IMR-90 (cell line): ENCODE measurements around the gene OR5D18. TPM values are rescaled to one million over a fixed set of nuclear protein-coding genes. Genes with fewer than 3 reads are reported as not detected.
"Not testable (repeated sequence)": the region's sequence is repeated elsewhere in the genome, so short reads cannot be mapped to it uniquely, and the experiment has no call there.

Experiments
- ATAC-seq: fragments of 200-7000 bp; cut with Tn5 transposase; 2 replicates; pipeline ENCODE4 v1.9.1; 2020; ENCODE audit warnings: low read depth, mild to moderate bottlenecking, moderate library complexity
- BruUV-seq: library from RNA; stranded (reverse); fragments of 400-500 nt; replicated peaks from 2 replicates; lab custom pipeline; 2021; lab: Mats Ljungman, UMichigan
- CTCF ChIA-PET: fragments of 300-600 bp; formaldehyde crosslinking; extraction: SDS; loops from one replicate; lab custom pipeline; 2021; ENCODE audit warnings: antibody characterized with exemption; lab: Yijun Ruan, JAX
- POLR2A ChIA-PET: fragments of 300-600 bp; sonication (Branson Sonifier 250); formaldehyde crosslinking; loops from one replicate; lab custom pipeline; 2022; ENCODE audit warnings: antibody characterized with exemption; ENCODE audit not compliant: unreplicated experiment; lab: Charles Lee
- DNase-seq: peaks from one replicate; pipeline ENCODE4 v3.0.0; 2013
- H2AFZ ChIP-seq: replicated peaks from 2 replicates; pipeline ENCODE3; 2013; ENCODE audit warnings: low read length, mild to moderate bottlenecking; ENCODE audit not compliant: poor library complexity
- H2AK5ac ChIP-seq: 2 replicates; pipeline ENCODE4 v1.6.1; 2013; ENCODE audit warnings: low read depth, low read length, inconsistent platforms
- H2AK9ac ChIP-seq: replicated peaks from 2 replicates; pipeline ENCODE3; 2013; ENCODE audit warnings: mild to moderate bottlenecking, low read depth, low read length, moderate library complexity; ENCODE audit not compliant: poor library complexity
- H2BK120ac ChIP-seq: 2 replicates; pipeline ENCODE4 v1.6.1; 2013; ENCODE audit warnings: low read depth, low read length, inconsistent platforms
- H2BK15ac ChIP-seq: 3 replicates; pipeline ENCODE4 v1.6.1; 2013; ENCODE audit warnings: low read depth, low read length, inconsistent platforms
- H2BK20ac ChIP-seq: 2 replicates; pipeline ENCODE4 v1.6.1; 2013; ENCODE audit warnings: low read depth, mild to moderate bottlenecking, inconsistent platforms, low read length, moderate library complexity
- H2BK5ac ChIP-seq: 2 replicates; pipeline ENCODE4 v1.6.1; 2013; ENCODE audit warnings: mild to moderate bottlenecking, low read depth, low read length, inconsistent platforms; ENCODE audit not compliant: poor library complexity, severe bottlenecking
- H3K14ac ChIP-seq: replicated peaks from 2 replicates; pipeline ENCODE4 v1.6.1; 2013; ENCODE audit warnings: low read depth, low read length, inconsistent platforms
- H3K18ac ChIP-seq: 2 replicates; pipeline ENCODE4 v1.6.1; 2013; ENCODE audit warnings: low read depth, low read length, control low read depth
- H3K23ac ChIP-seq: 2 replicates; pipeline ENCODE4 v1.6.1; 2013; ENCODE audit warnings: low read depth, low read length, inconsistent platforms
- H3K27ac ChIP-seq: 2 replicates; pipeline ENCODE4 v1.5.1; 2013; ENCODE audit warnings: mild to moderate bottlenecking, control low read depth, low read length; ENCODE audit not compliant: insufficient read depth
- H3K27me3 ChIP-seq: 2 replicates; pipeline ENCODE4 v1.6.1; 2013; ENCODE audit warnings: low read length; ENCODE audit not compliant: control insufficient read depth, insufficient read depth
- H3K36me3 ChIP-seq: 2 replicates; pipeline ENCODE4 v1.6.1; 2013; ENCODE audit warnings: low read length, mixed read lengths; ENCODE audit not compliant: control insufficient read depth, insufficient read depth
- H3K4ac ChIP-seq: 2 replicates; pipeline ENCODE4 v1.6.1; 2013; ENCODE audit warnings: low read depth, low read length, inconsistent platforms
- H3K4me1 ChIP-seq: 2 replicates; pipeline ENCODE4 v1.6.1; 2013; ENCODE audit warnings: low read length, mixed read lengths; ENCODE audit not compliant: control insufficient read depth, insufficient read depth
- H3K4me2 ChIP-seq: 2 replicates; pipeline ENCODE4 v1.6.1; 2013; ENCODE audit warnings: low read depth, mild to moderate bottlenecking, control low read depth, low read length, moderate library complexity
- H3K4me3 ChIP-seq: 2 replicates; pipeline ENCODE4 v1.5.1; 2013; ENCODE audit warnings: low read depth, mild to moderate bottlenecking, control low read depth, low read length, moderate library complexity; ENCODE audit not compliant: insufficient read depth
- H3K56ac ChIP-seq: 2 replicates; pipeline ENCODE4 v1.6.1; 2013; ENCODE audit warnings: low read length, inconsistent platforms; ENCODE audit not compliant: insufficient read depth; ENCODE audit errors: extremely low read depth
- H3K79me1 ChIP-seq, 2 experiments: 2 replicates each; pipeline ENCODE4 v1.6.1; 2013; ENCODE audit warnings: low read length in 2 of 2, inconsistent platforms in 1 of 2, low read depth in 1 of 2
- H3K9ac ChIP-seq: 2 replicates; pipeline ENCODE4 v1.6.1; 2013; ENCODE audit warnings: low read depth, low read length, control low read depth
- H3K9me1 ChIP-seq: 2 replicates; pipeline ENCODE4 v1.6.1; 2013; ENCODE audit warnings: low read length, inconsistent platforms; ENCODE audit not compliant: insufficient read depth
- H3K9me3 ChIP-seq: 2 replicates; pipeline ENCODE4 v1.6.1; 2013; ENCODE audit warnings: low read length; ENCODE audit not compliant: control insufficient read depth, insufficient read depth
- H4K20me1 ChIP-seq: 2 replicates; pipeline ENCODE4 v1.6.1; 2013; ENCODE audit warnings: low read length, inconsistent platforms; ENCODE audit not compliant: insufficient read depth
- H4K5ac ChIP-seq: 2 replicates; pipeline ENCODE4 v1.6.1; 2013; ENCODE audit warnings: mild to moderate bottlenecking, low read depth, low read length, control low read depth
- H4K8ac ChIP-seq, 2 experiments: 2 replicates each; pipeline ENCODE4 v1.6.1; 2013; ENCODE audit warnings: low read depth in 2 of 2, low read length in 2 of 2, control low read depth in 1 of 2, inconsistent platforms in 1 of 2
- H4K91ac ChIP-seq: 2 replicates; pipeline ENCODE4 v1.6.1; 2013; ENCODE audit warnings: low read depth, low read length, inconsistent platforms; ENCODE audit not compliant: insufficient read depth
- WGBS, 2 experiments: methylation state at CpG; one replicate each; pipeline versions ENCODE4 v1.1.5 to v1.1.7; 2013; ENCODE audit warnings: missing lambda C conversion rate in 2 of 2; ENCODE audit not compliant: insufficient read length in 1 of 2; ENCODE audit errors: extremely low coverage in 2 of 2; 5-methylcytosine and 5-hydroxymethylcytosine counted together
- dilution Hi-C: fragments of 300-500 bp; cut with HindIII; formaldehyde crosslinking; loops from one replicate; pipeline ENCODE4 v1.14.3; 2018; ENCODE audit warnings: low sequenced_read_pairs; ENCODE audit not compliant: unreplicated experiment
- in situ Hi-C: fragments of 300-500 bp; cut with MboI; formaldehyde crosslinking; loops from 3 replicates; pipeline ENCODE4 v1.14.3; 2019; ENCODE audit warnings: low sequenced_read_pairs, inconsistent platforms, mixed read lengths
- intact Hi-C: fragments of 100-400 bp; cut with micrococcal nuclease; formaldehyde crosslinking; loops from 2 replicates; pipeline ENCODE4 v1.10.0; 2022
- microRNA-seq, 2 experiments: library from miRNA; stranded (forward) in 1 of 2; unstranded in 1 of 2; fragments of 10-50 nt in 1 of 2; fragments of <30 nt in 1 of 2; gene quantifications in 1 of 2; microRNA quantifications in 1 of 2; one replicate each; pipeline versions ENCODE3 to v1.1.0; 2013 to 2020; ENCODE audit not compliant: insufficient read depth in 1 of 2, insufficient read length in 1 of 2, unreplicated experiment in 1 of 2
- polyA plus RNA-seq, 3 experiments: library from polyadenylated mRNA; depleted of rRNA; stranded (reverse); fragments of >200 nt; gene quantifications; 2 replicates each; pipeline ENCODE4 v1.2.3, GENCODE V29; 2012; ENCODE audit warnings: low replicate concordance in 1 of 3
- small RNA-seq, 5 experiments: library from RNA; depleted of rRNA; stranded (forward); fragments of <200 nt; gene quantifications; one replicate each; pipeline ENCODE3, GENCODE V24; 2012
- total RNA-seq: library from RNA; depleted of rRNA; stranded (reverse); fragments of >200 nt; gene quantifications from 2 replicates; pipeline ENCODE4 v1.2.3, GENCODE V29; 2012; rRNA removed

Gene OR5D18
- total and polyA plus RNA-seq, 2 of the 4 experiments (the other 2 are of a cell fraction) = not detected

- BruUV-seq, in situ Hi-C loops, H2AFZ ChIP-seq, H2BK120ac ChIP-seq, H3K27ac ChIP-seq, H3K4me1 ChIP-seq, H4K8ac ChIP-seq, H4K20me1 ChIP-seq, H3K4me2 ChIP-seq, DNase-seq, H2AK9ac ChIP-seq, H3K27me3 ChIP-seq, POLR2A ChIA-PET, H3K9me3 ChIP-seq, H3K4me3 ChIP-seq, H2BK5ac ChIP-seq, H3K18ac ChIP-seq, H2BK15ac ChIP-seq, H3K79me1 ChIP-seq, H4K5ac ChIP-seq, H3K14ac ChIP-seq, H3K23ac ChIP-seq, CTCF ChIA-PET, H4K91ac ChIP-seq, H3K9ac ChIP-seq, H2BK20ac ChIP-seq, ATAC-seq, H3K56ac ChIP-seq, H2AK5ac ChIP-seq, intact Hi-C loops, H3K4ac ChIP-seq, H3K9me1 ChIP-seq, H3K36me3 ChIP-seq, dilution Hi-C loops: not testable (repeated sequence)
- no CpG with 5 or more reads among the region's 4 CpGs for WGBS, 2 experiments
Observed at GRCh38 chr11:55867354-55867753, 47.9 kb downstream of the OR5D18 start.

Small RNAs within 50 kb of the gene (microRNA-seq; reads per million reads assigned to microRNA genes)
- not detected for gene AC036111.3 (ENCODE audit: insufficient read depth, insufficient read length)

Small RNAs within 50 kb of the gene (small RNA-seq; reads per million reads assigned to genes)
- 0 reads per million in 5 experiments for gene AC036111.3

Other genes with a start within 250 kb of the OR5D18 start
- gene OR4C16, start 247.5 kb upstream of the OR5D18 start, total RNA-seq = not detected in 2 replicates
- not detected in 2 replicates for gene OR4C16, start 247.5 kb upstream of the OR5D18 start, polyA plus RNA-seq (2012; rRNA removed)
- gene OR4C11, start 212.0 kb upstream of the OR5D18 start, total RNA-seq = not detected in 2 replicates
- gene OR4C11, start 212.0 kb upstream of the OR5D18 start, polyA plus RNA-seq (2012; rRNA removed) = not detected in 2 replicates
- not detected in 2 replicates for gene OR4P4, start 184.5 kb upstream of the OR5D18 start, total RNA-seq
- gene OR4P4, start 184.5 kb upstream of the OR5D18 start, polyA plus RNA-seq (2012; rRNA removed) = not detected in 2 replicates
- gene OR4S2, start 171.3 kb upstream of the OR5D18 start, total RNA-seq = not detected in 2 replicates
- gene OR4S2, start 171.3 kb upstream of the OR5D18 start, polyA plus RNA-seq (2012; rRNA removed) = not detected in 2 replicates
- not detected in 2 replicates for gene OR4C6, start 157.4 kb upstream of the OR5D18 start, total RNA-seq
- gene OR4C6, start 157.4 kb upstream of the OR5D18 start, polyA plus RNA-seq (2012; rRNA removed) = not detected in 2 replicates
- gene OR5D13, start 46.2 kb upstream of the OR5D18 start, total RNA-seq = not detected in 2 replicates
- gene OR5D13, start 46.2 kb upstream of the OR5D18 start, polyA plus RNA-seq (2012; rRNA removed) = not detected in 2 replicates
- not detected in 2 replicates for gene OR5D14, start 24.1 kb upstream of the OR5D18 start, total RNA-seq
- not detected in 2 replicates for gene OR5D14, start 24.1 kb upstream of the OR5D18 start, polyA plus RNA-seq (2012; rRNA removed)
- not detected in 2 replicates for gene OR5L1, start 8.3 kb upstream of the OR5D18 start, total RNA-seq
- gene OR5L1, start 8.3 kb upstream of the OR5D18 start, polyA plus RNA-seq (2012; rRNA removed) = not detected in 2 replicates
- not detected in 2 replicates for gene OR5L2, start 7.6 kb downstream of the OR5D18 start, total RNA-seq
- gene OR5L2, start 7.6 kb downstream of the OR5D18 start, polyA plus RNA-seq (2012; rRNA removed) = not detected in 2 replicates
- gene OR5D16, start 19.1 kb downstream of the OR5D18 start, total RNA-seq = not detected in 2 replicates
- not detected in 2 replicates for gene OR5D16, start 19.1 kb downstream of the OR5D18 start, polyA plus RNA-seq (2012; rRNA removed)
- gene TRIM51, start 63.7 kb downstream of the OR5D18 start, total RNA-seq = not detected in 2 replicates
- not detected in 2 replicates for gene TRIM51, start 63.7 kb downstream of the OR5D18 start, polyA plus RNA-seq (2012; rRNA removed)
- gene OR5W2, start 95.0 kb downstream of the OR5D18 start, total RNA-seq = not detected in 2 replicates
- gene OR5W2, start 95.0 kb downstream of the OR5D18 start, polyA plus RNA-seq (2012; rRNA removed) = not detected in 2 replicates
- not detected in 2 replicates for gene OR5I1, start 116.8 kb downstream of the OR5D18 start, total RNA-seq
- gene OR5I1, start 116.8 kb downstream of the OR5D18 start, polyA plus RNA-seq (2012; rRNA removed) = not detected in 2 replicates
- gene OR10AG1, start 150.3 kb downstream of the OR5D18 start, total RNA-seq = not detected in 2 replicates
- gene OR10AG1, start 150.3 kb downstream of the OR5D18 start, polyA plus RNA-seq (2012; rRNA removed) = not detected in 2 replicates
- gene OR5F1, start 175.0 kb downstream of the OR5D18 start, total RNA-seq = not detected in 2 replicates
- not detected in 2 replicates for gene OR5F1, start 175.0 kb downstream of the OR5D18 start, polyA plus RNA-seq (2012; rRNA removed)
- not detected in 2 replicates for gene OR5AS1, start 208.0 kb downstream of the OR5D18 start, total RNA-seq
- not detected in 2 replicates for gene OR5AS1, start 208.0 kb downstream of the OR5D18 start, polyA plus RNA-seq (2012; rRNA removed)